Ovary (tissue), 3 donors: ENCODE data around the gene GPA33.

Experiments
- EP300 ChIP-seq: sonication (generic); formaldehyde crosslinking; IDR thresholded peaks from one replicate; pipeline ENCODE4 v1.6.1; 2017; ENCODE audit warnings: antibody characterized with exemption
- POLR2A ChIP-seq: fragments of 450-650 bp; IDR thresholded peaks from one replicate; pipeline ENCODE4 v1.6.1; 2017; ENCODE audit warnings: antibody characterized with exemption, mild to moderate bottlenecking, moderate library complexity
- TF ChIP-seq, protein P1 (sequence below), 3 donors: fragments of 450-650 bp in 2 of 3; fragments of 200-600 bp in 1 of 3; IDR thresholded peaks; one replicate each; pipeline versions ENCODE4 v1.5.1 to v1.8.0; 2016 to 2022; ENCODE audit warnings: antibody characterized with exemption in 3 of 3, mild to moderate bottlenecking in 1 of 3
- donor health status: DM: no; HTN: no; CAD: no.

- TF ChIP-seq, protein P1, sequence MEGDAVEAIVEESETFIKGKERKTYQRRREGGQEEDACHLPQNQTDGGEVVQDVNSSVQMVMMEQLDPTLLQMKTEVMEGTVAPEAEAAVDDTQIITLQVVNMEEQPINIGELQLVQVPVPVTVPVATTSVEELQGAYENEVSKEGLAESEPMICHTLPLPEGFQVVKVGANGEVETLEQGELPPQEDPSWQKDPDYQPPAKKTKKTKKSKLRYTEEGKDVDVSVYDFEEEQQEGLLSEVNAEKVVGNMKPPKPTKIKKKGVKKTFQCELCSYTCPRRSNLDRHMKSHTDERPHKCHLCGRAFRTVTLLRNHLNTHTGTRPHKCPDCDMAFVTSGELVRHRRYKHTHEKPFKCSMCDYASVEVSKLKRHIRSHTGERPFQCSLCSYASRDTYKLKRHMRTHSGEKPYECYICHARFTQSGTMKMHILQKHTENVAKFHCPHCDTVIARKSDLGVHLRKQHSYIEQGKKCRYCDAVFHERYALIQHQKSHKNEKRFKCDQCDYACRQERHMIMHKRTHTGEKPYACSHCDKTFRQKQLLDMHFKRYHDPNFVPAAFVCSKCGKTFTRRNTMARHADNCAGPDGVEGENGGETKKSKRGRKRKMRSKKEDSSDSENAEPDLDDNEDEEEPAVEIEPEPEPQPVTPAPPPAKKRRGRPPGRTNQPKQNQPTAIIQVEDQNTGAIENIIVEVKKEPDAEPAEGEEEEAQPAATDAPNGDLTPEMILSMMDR (IDR thresholded peaks at IDR 0.05), result no peak
- TF ChIP-seq POLR2A (no peak), EP300 (no peak)
These were observed 31.9 kb upstream of the GPA33 start for GRCh38 chr1:167122121-167122480.
